ENCODE data around the gene FHIT. TPM values are rescaled to one million over a fixed set of nuclear protein-coding genes. Genes with fewer than 3 reads are reported as not detected.

FHIT gene
- total and polyA plus RNA-seq, 2 of the 4 experiments (the other 2 are of a cell fraction): 0.07 TPM; not detected in 1

DNA sequence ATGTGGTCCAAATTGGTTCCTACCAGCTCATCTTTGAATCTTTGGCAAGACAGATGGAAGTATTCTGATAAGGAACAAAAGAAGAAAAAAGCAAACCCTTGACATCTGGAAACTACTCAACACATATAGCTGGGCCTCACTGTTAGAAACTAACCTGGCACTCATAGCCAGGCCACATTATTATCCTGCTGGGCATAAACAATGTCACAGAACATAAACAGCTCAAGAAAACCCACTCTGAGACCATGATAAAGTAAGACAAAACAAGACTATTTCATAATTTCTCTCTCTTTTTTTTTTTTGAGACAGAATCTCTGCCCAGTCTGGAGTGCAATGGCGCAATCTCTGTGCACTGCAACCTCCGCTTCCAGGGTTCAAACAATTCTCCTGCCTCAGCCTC is 1093.2 kb downstream of the FHIT start:
- H3K27me3 ChIP-seq (ENCODE audit: control insufficient read depth, insufficient read depth, low read length): no peaks in the 10 kb centered on the region
- intact Hi-C loops (cut with micrococcal nuclease) (no loop called here), in situ Hi-C loops (cut with MboI; ENCODE audit: low sequenced_read_pairs) (no loop called here), dilution Hi-C loops (cut with HindIII; ENCODE audit: low sequenced_read_pairs, unreplicated experiment) (no loop called here)
- H2BK5ac ChIP-seq (ENCODE audit: low read depth, low read length, poor library complexity, severe bottlenecking): no peak overlapping the region
- POLR2A ChIA-PET (ENCODE audit: unreplicated experiment): no interaction called here
- DNase-seq: no peak
- no peak overlapping the region for H2BK120ac ChIP-seq (ENCODE audit: low read depth, low read length)
- H2AFZ ChIP-seq (replicated peaks; ENCODE audit: low read length, poor library complexity): no peak overlapping the region
- H3K4ac ChIP-seq (ENCODE audit: low read depth, low read length): no peak overlapping the region
- no peak overlapping the region for H4K5ac ChIP-seq (ENCODE audit: low read depth, low read length)
- H3K4me3 ChIP-seq (ENCODE audit: insufficient read depth, low read depth, low read length): no peak overlapping the region
- H3K79me1 ChIP-seq (ENCODE audit: low read depth in 1 of 2, low read length in 2 of 2): no peaks in the 10 kb centered on the region
- H4K20me1 ChIP-seq (ENCODE audit: insufficient read depth, low read length): no peaks in the 10 kb centered on the region
- H2BK20ac ChIP-seq (ENCODE audit: low read depth, low read length): no peak overlapping the region
- no peak overlapping the region for H3K14ac ChIP-seq (replicated peaks; ENCODE audit: low read depth, low read length)
- no peak overlapping the region for H3K27ac ChIP-seq (ENCODE audit: insufficient read depth, low read length)
- no peaks in the 10 kb centered on the region for H3K9me3 ChIP-seq (ENCODE audit: control insufficient read depth, insufficient read depth, low read length)
- H3K56ac ChIP-seq (ENCODE audit: extremely low read depth, insufficient read depth, low read length): no peak overlapping the region
- no peak overlapping the region for H2AK5ac ChIP-seq (ENCODE audit: low read depth, low read length)
- H3K9me1 ChIP-seq (ENCODE audit: insufficient read depth, low read length): no peaks in the 10 kb centered on the region
- H3K18ac ChIP-seq (ENCODE audit: low read depth, low read length): no peak overlapping the region
- H2AK9ac ChIP-seq (replicated peaks; ENCODE audit: low read depth, low read length, poor library complexity): no peak overlapping the region
- H3K4me2 ChIP-seq (ENCODE audit: low read depth, low read length): no peak overlapping the region
- CTCF ChIA-PET: no interaction called here
- H3K9ac ChIP-seq (ENCODE audit: low read depth, low read length): no peak overlapping the region
- no peak overlapping the region for H3K23ac ChIP-seq (ENCODE audit: low read depth, low read length)
- TF ChIP-seq POLR2A (IDR thresholded peaks at IDR 0.05; ENCODE audit: low read depth, low read length) (no peak), MXI1 (IDR thresholded peaks at IDR 0.05; ENCODE audit: borderline replicate concordance, low read depth, low read length) (no peak), NFE2L2 (IDR thresholded peaks at IDR 0.05; ENCODE audit: low read depth, low read length) (no peak), SMC3 (IDR thresholded peaks at IDR 0.05; ENCODE audit: low read depth, low read length) (no peak), BHLHE40 (IDR thresholded peaks at IDR 0.05; ENCODE audit: low read depth, low read length) (no peak), MAZ (IDR thresholded peaks at IDR 0.05; ENCODE audit: borderline replicate concordance, low read depth, low read length) (no peak)
- no peak for ATAC-seq (ENCODE audit: low read depth)
- H4K8ac ChIP-seq (ENCODE audit: low read depth in 2 of 2, low read length in 2 of 2): no peak overlapping the region
- no peaks in the 10 kb centered on the region for H3K4me1 ChIP-seq (ENCODE audit: control insufficient read depth, insufficient read depth, low read length)
- WGBS, 2 experiments (ENCODE audit: extremely low coverage in 2 of 2, insufficient read length in 1 of 2): no CpG with 5 or more reads among the region's 2 CpGs
- no peak overlapping the region for H2BK15ac ChIP-seq (ENCODE audit: low read depth, low read length)
- no peaks in the 10 kb centered on the region for H3K36me3 ChIP-seq (ENCODE audit: control insufficient read depth, insufficient read depth, low read length)
- BruUV-seq (replicated peaks): no TSS peak
- no peak overlapping the region for H4K91ac ChIP-seq (ENCODE audit: insufficient read depth, low read depth, low read length)
